ENCODE data around the gene TIMP1. TPM values are rescaled to one million over a fixed set of nuclear protein-coding genes. Genes with fewer than 3 reads are reported as not detected.

Gene TIMP1
- polyA plus RNA-seq (151 to 328 TPM (median 162 TPM) in 3 replicates), polyA minus RNA-seq (329 to 825 TPM (median 346 TPM) in 3 replicates)
- polyA plus RNA-seq (2011; ENCODE audit: low read depth), result 10.1 TPM
- polyA plus RNA-seq (2011; cell fraction: cytosol; rRNA removed), result 143 and 188 TPM in 2 replicates
- polyA plus RNA-seq (2011; cell fraction: nucleus; rRNA removed), result 127 and 170 TPM in 2 replicates
- polyA plus RNA-seq (2012; ENCODE audit: low replicate concordance), result 180 and 201 TPM in 2 replicates
- 340 TPM for polyA minus RNA-seq (2011; cell fraction: cytosol; rRNA and poly(A)+ RNA removed)
- 88.3 and 93.9 TPM in 2 replicates for polyA minus RNA-seq (2011; cell fraction: nucleus; rRNA and poly(A)+ RNA removed)

DNA sequence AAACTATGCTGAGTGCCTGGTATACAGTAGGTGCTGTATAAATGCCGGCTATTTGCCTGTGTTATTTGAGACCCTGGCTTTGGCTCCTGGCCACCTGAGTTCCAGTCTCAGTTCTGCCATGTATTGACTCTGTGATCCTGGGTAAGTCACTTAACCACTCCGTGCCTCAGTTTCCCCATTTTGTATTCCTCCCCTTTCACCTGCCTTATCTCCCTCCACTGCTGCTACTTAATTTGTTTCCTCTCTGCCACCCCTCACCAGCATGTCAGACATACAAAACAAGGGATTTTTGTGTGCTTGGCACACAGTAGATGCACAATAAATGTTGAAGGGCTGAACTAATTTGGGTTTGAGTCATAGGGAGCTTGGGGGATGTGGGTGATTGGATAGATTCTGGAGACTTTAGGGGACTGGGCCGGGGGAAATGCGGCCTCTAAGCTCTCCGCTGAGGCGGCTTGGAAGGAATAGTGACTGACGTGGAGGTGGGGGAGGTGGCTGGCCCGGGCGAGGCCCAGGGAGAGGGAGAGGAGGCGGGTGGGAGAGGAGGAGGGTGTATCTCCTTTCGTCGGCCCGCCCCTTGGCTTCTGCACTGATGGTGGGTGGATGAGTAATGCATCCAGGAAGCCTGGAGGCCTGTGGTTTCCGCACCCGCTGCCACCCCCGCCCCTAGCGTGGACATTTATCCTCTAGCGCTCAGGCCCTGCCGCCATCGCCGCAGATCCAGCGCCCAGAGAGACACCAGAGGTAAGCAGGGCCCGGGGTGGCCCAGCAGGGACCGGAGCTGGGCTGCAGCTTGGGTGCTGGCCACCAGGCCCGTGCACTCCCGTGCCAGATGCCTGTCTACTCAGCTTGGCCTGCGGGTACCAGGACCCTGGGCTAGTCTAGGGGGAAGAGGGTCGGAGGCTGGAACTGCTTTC, at the start of gene TIMP1:
TIMP1 (plus strand) TSS at position 706 of the 917 bp plus-strand sequence. CDS start 980 bp downstream, outside the sequence.
- peaks cover 17% of the 10 kb centered on the region for H3K4me1 ChIP-seq (ENCODE audit: control insufficient read depth, extremely low read depth, insufficient read depth, low read length)
- H4K20me1 ChIP-seq (ENCODE audit: control insufficient read depth, extremely low read depth, insufficient read depth, low read length), result no peaks in the 10 kb centered on the region
- DNase-seq (ENCODE audit: low read depth, low spot score) (peak; percentile 21), FAIRE-seq (peak; percentile 20)
- H3K27me3 ChIP-seq (ENCODE audit: control insufficient read depth, extremely low read depth, insufficient read depth, low read length), result no peaks in the 10 kb centered on the region
- H3K9me1 ChIP-seq (ENCODE audit: control insufficient read depth, extremely low read depth, insufficient read depth, low read length), result no peaks in the 10 kb centered on the region
- H2AFZ ChIP-seq (ENCODE audit: control insufficient read depth, low read length), result peak within 1 kb of the TSS; percentile 6
- H3K4me3 ChIP-seq (ENCODE audit: control insufficient read depth in 2 of 3, extremely low read depth in 1 of 3, insufficient read depth in 2 of 3, low read depth in 1 of 3, low read length in 3 of 3), result peak within 1 kb of the TSS; percentile 48 to 75 (median 65)
- dilution Hi-C loops (cut with MboI; ENCODE audit: extremely low pct_ligation_motif_present, low sequenced_read_pairs), result no loop called here
- peak within 1 kb of the TSS; percentile 58 for H3K27ac ChIP-seq (ENCODE audit: control insufficient read depth, insufficient read depth, low read length)
- no peaks in the 10 kb centered on the region for H3K79me2 ChIP-seq (ENCODE audit: control insufficient read depth, insufficient read depth, low read length)
- no peak for TF ChIP-seq EZH2 (IDR thresholded peaks at IDR 0.05; ENCODE audit: low read length)
- TF ChIP-seq CTCF (optimal IDR thresholded peaks at IDR 0.05 in 1 of 3, IDR thresholded peaks at IDR 0.05 in 1 of 3, conservative IDR thresholded peaks at IDR 0.05 in 1 of 3; ENCODE audit: extremely low read depth in 1 of 3, insufficient read depth in 2 of 3, low read length in 3 of 3), result no peak
- H3K36me3 ChIP-seq (ENCODE audit: control insufficient read depth in 2 of 2, extremely low read depth in 1 of 2, insufficient read depth in 2 of 2, low read length in 2 of 2), result peaks cover 0 to 10% of the 10 kb centered on the region in 2 experiments
- no peaks in the 10 kb centered on the region for H3K9me3 ChIP-seq (ENCODE audit: control insufficient read depth, low read depth, low read length)
- peak within 1 kb of the TSS; percentile 60 for H3K4me2 ChIP-seq (ENCODE audit: control insufficient read depth, extremely low read depth, insufficient read depth, low read depth, low read length)
- peak within 1 kb of the TSS; percentile 80 for H3K9ac ChIP-seq (ENCODE audit: control insufficient read depth, extremely low read depth, insufficient read depth, low read length)

DNA sequence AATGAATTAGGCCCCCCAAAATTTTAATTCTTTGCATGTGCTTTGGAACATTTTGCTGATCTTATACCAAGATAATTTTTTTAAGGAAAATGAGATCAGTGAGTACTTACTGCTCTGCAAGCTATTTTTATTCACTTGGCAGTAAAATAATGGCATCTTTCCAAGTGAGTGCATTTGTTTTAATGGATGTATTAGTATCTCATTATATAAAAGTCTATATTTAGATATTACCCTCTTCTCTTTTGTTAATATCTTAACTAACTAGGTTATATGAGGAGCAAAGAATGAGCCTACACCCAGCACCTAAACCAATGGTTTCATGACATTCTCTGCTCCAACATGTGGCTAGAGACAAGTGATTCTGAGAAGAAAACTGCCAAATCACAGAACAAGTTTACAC, 42.4 kb upstream of the TIMP1 start:
- no peaks in the 10 kb centered on the region for H4K20me1 ChIP-seq (ENCODE audit: control insufficient read depth, extremely low read depth, insufficient read depth, low read length)
- H3K4me1 ChIP-seq (ENCODE audit: control insufficient read depth, extremely low read depth, insufficient read depth, low read length), result peaks cover 3% of the 10 kb centered on the region
- H3K79me2 ChIP-seq (ENCODE audit: control insufficient read depth, insufficient read depth, low read length), result no peaks in the 10 kb centered on the region
- TF ChIP-seq CTCF (optimal IDR thresholded peaks at IDR 0.05 in 1 of 3, IDR thresholded peaks at IDR 0.05 in 1 of 3, conservative IDR thresholded peaks at IDR 0.05 in 1 of 3; ENCODE audit: extremely low read depth in 1 of 3, insufficient read depth in 2 of 3, low read length in 3 of 3), result no peak
- TF ChIP-seq EZH2 (IDR thresholded peaks at IDR 0.05; ENCODE audit: low read length), result no peak
- no peak overlapping the region for H3K4me2 ChIP-seq (ENCODE audit: control insufficient read depth, extremely low read depth, insufficient read depth, low read depth, low read length)
- no peak overlapping the region for H2AFZ ChIP-seq (ENCODE audit: control insufficient read depth, low read length)
- H3K9me3 ChIP-seq (ENCODE audit: control insufficient read depth, low read depth, low read length), result no peaks in the 10 kb centered on the region
- no peak overlapping the region for H3K9ac ChIP-seq (ENCODE audit: control insufficient read depth, extremely low read depth, insufficient read depth, low read length)
- H3K4me3 ChIP-seq (ENCODE audit: control insufficient read depth in 2 of 3, extremely low read depth in 1 of 3, insufficient read depth in 2 of 3, low read depth in 1 of 3, low read length in 3 of 3), result no peak overlapping the region
- FAIRE-seq, result no peak
- dilution Hi-C loops (cut with MboI; ENCODE audit: extremely low pct_ligation_motif_present, low sequenced_read_pairs), result no loop called here
- H3K27me3 ChIP-seq (ENCODE audit: control insufficient read depth, extremely low read depth, insufficient read depth, low read length), result no peaks in the 10 kb centered on the region
- no peaks in the 10 kb centered on the region for H3K9me1 ChIP-seq (ENCODE audit: control insufficient read depth, extremely low read depth, insufficient read depth, low read length)
- no peak overlapping the region for H3K27ac ChIP-seq (ENCODE audit: control insufficient read depth, insufficient read depth, low read length)
- no peaks in the 10 kb centered on the region for H3K36me3 ChIP-seq (ENCODE audit: control insufficient read depth in 2 of 2, extremely low read depth in 1 of 2, insufficient read depth in 2 of 2, low read length in 2 of 2)
- no peak for DNase-seq (ENCODE audit: low read depth, low spot score)
